ENCODE results near the gene MTUS2.
"Not testable (repeated sequence)": the region's sequence is repeated elsewhere in the genome, so short reads cannot be mapped to it uniquely, and the experiment has no call there.

The MTUS2 gene

GRCh38 chr13:29164116-29164515, 344.0 kb downstream of the MTUS2 start:
- no peak for DNase-seq (ENCODE audit: low spot score)

GRCh38 chr13:29165216-29165615, 345.1 kb downstream of the MTUS2 start:
- DNase-seq (ENCODE audit: low spot score), result no peak

GRCh38 chr13:29165840-29166239, 345.7 kb downstream of the MTUS2 start:
- DNase-seq (ENCODE audit: low spot score), result no peak

GRCh38 chr13:29170436-29171082, 350.4 kb downstream of the MTUS2 start:
- no peak for DNase-seq (ENCODE audit: low spot score)

DNA sequence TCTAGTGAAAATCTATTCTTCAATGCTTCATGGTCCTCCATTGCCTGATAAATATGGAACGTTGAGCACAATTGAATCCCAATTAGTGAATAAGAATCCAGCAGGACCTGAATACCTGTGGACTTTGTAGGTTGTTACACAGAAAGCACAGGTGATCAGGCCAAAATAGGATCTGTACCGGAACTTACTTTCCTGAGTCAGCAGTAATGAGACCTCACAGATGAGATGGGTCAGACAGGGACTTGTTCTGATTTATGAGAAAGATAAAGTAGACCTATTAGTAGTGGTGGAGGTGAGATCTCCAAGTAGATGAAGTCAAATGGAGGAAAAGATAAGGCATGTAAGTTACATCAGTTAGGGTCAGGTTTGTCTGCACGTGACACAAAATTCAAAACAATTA, 351.1 kb downstream of the MTUS2 start:
- DNase-seq (ENCODE audit: low spot score), result no peak

GRCh38 chr13:29174093-29174492, 354.0 kb downstream of the MTUS2 start:
- DNase-seq (ENCODE audit: low spot score), result no peak

DNA sequence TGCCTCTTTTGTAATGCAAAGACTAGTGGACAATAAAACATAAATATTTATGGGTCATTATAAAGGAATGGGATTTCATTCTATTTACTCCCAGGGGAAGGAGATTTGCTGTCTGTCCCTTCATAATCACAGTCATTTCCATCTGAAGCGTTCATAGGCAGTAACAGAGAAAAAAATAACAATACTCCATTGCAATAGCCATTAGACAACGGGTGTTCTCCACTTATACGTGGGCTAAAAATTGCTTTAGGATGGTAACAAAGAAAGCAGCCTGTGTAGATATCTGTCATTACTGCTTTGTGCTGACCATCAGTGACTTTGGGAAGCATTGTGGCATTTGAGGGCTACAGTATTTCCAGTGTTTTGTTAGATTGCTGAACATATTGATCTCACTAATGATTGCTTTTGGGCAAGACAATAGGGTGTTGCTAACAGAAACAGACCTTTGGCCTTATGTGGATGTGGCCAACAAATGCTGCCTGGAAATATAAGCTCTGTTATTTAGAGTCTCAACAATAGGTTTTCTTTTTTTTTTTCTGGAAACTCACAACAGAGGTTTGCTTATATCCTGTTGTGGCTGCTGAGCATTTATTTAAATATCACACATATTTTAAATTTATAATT, 355.2 kb downstream of the MTUS2 start:
- DNase-seq (ENCODE audit: low spot score), result no peak

- no peak for DNase-seq (ENCODE audit: low spot score)
Measured at GRCh38 chr13:29180055-29180454, 359.9 kb downstream of the MTUS2 start.

GRCh38 chr13:29182216-29182615, 362.1 kb downstream of the MTUS2 start:
- DNase-seq (ENCODE audit: low spot score), result no peak

- no peak for DNase-seq (ENCODE audit: low spot score)
Measured at GRCh38 chr13:29185926-29186325, 365.8 kb downstream of the MTUS2 start.

DNA sequence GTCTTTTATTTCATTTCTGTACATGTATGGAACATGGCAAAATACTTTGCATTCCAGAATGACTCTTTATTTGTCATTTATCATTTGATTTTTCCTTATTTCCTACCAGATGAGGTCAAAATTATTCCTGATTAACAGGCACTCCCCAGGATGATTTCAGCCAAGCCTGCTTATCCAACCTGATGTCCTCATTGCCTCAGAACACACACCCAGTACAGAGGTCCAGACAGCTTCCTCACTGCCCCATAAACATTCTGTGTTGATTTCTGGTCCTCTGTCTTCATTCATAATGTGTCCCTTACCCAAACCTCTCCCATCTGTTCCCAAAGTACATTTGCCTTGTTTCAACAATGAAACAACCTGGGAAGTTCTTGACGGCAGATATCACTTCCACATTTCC, 367.4 kb downstream of the MTUS2 start:
- DNase-seq (ENCODE audit: low spot score), result no peak

DNA sequence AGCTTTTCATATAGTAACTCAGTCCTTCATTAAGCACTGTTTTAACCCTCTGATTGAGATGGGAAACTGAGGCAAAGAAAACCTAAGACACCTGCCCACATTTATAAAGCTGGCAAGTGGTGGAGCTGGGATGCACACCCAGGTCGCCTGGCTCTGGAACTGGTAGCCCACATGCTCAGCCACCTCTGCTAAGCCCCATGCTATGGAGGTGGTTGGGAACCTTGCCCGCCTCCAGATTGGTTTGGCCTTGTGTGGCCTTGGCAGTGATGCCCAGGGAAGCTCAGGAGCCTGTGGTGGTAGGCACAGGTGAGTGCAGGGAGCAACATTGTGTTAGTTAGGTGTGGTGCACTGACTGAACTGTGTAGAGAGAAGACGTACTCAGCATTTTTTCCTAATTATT, 370.2 kb downstream of the MTUS2 start:
- DNase-seq (ENCODE audit: low spot score), result no peak

GRCh38 chr13:29193083-29193482, 372.9 kb downstream of the MTUS2 start:
- DNase-seq (ENCODE audit: low spot score), result no peak

DNA sequence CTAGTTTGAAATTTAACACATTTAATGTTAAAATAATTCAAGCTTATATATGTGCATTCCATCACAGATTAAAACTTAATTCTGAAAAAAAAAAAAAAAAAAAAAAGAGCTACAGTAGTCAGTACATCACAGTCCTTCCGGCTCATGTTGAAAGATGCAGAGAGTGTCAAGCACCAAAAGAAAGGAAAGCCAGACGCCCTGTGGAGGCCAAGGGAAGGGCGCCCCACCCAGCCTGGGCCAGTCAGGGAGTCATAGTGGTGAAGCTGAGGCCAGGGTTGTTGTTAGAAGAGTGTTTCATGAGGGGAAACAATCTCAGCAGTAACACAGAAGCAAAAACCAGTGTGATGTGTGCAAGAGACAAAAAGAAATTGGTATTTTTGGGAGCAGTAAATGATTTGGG, 375.3 kb downstream of the MTUS2 start:
- DNase-seq (ENCODE audit: low spot score), result no peak

GRCh38 chr13:29196409-29197074, 376.4 kb downstream of the MTUS2 start:
- DNase-seq (ENCODE audit: low spot score), result no peak

- DNase-seq (ENCODE audit: low spot score), result not testable (repeated sequence)
Measured at GRCh38 chr13:29202753-29203152, 382.6 kb downstream of the MTUS2 start.

DNA sequence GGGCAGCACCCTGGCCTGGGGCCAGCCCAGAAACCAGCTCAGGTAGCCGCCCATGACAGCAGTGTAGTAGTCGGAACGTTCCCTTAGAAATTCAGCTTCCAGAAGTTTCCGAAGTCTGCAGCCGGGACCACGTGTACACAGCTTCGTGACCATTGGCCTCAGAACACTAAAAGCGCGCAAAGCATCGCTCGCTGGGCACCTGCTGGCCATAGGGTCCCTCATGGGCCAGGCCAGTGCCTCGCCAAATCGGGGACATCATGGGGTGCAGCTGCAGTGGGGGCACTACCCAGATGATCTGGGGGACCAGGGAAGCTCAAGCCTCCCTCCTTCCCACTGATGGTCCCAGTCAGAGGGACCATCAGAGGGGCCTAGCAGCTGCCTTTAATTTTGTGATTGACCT, 384.5 kb downstream of the MTUS2 start:
- no peak for DNase-seq (ENCODE audit: low spot score)

GRCh38 chr13:29210676-29211075, 390.5 kb downstream of the MTUS2 start:
- no peak for DNase-seq (ENCODE audit: low spot score)

DNA sequence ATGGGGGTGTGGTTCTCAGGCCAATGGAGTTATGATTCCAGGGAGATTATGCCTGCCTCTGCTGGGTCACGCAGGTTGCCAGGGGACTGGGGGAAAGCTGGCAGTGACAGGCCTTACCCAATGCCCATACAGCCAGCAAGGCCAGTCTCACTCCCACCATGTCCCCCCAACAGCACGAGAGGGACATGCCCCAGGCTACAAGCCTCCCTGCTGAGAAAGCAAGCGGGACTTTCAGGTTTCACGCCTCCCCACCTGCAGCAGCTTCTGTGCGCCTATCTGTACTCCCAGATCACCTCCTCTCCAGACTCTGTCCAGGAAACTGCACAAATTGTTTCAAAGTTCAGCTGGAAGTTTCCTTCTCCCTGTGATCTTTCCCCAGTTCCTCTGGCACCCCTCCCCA, 391.0 kb downstream of the MTUS2 start:
- DNase-seq (ENCODE audit: low spot score), result not testable (repeated sequence)

DNA sequence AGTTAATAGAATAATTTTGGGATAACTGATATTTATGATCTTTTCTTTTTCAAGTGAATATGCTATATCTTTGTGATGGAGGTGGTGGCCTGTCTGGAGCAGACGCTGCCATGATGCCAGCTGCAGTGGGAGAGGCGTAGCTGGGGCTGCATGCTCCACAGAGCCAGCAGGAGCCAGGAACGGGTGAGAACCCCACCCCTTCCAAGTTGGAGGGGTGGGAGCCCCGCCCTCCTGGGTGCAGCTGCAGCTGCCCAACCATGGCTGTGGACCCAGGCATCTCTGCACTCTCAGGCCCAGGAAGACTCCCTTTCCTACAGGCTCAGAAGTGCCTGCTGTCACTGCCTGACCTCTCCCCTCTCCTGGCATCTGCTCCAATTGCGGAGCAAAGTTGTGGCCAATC, 402.3 kb downstream of the MTUS2 start:
- DNase-seq (ENCODE audit: low spot score), result no peak

DNA sequence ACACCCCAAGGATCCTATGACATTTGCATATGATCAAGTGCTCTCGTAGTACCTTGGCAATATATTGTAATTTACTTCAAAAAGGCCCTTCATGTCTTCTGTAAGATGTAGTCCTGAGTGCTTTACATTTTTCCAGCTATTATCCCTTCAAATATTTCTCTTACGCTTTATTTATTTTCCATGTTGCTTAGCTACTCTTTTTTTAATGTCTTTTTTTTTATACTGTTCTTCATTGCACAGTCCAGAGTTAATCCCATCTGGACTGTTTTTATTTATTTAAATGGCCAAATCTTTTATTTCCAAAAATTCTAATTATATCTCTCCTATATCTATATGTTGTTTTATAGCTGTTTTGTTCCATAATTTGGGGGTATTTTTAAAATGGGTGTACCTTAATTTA, 404.1 kb downstream of the MTUS2 start:
- no peak for DNase-seq (ENCODE audit: low spot score)

DNA sequence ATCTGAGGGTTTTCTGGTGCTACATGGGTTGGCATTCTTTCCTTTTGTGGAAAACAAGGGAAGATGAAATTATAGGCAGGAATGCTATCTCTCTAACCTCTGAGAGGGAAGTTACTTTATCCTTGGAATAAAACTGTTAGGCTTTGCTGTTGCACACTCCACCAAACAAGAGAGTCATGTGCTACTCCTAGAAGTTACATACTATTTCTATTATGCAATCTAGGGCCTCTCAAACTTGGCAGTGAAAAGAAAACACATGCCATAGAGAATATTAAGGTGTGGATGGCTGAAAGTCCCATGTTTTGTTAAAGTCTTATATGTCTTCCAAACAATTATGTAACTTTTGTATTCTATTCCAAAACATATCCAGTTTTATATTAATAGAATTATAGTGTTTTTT, 407.4 kb downstream of the MTUS2 start:
- no peak for DNase-seq (ENCODE audit: low spot score)

DNA sequence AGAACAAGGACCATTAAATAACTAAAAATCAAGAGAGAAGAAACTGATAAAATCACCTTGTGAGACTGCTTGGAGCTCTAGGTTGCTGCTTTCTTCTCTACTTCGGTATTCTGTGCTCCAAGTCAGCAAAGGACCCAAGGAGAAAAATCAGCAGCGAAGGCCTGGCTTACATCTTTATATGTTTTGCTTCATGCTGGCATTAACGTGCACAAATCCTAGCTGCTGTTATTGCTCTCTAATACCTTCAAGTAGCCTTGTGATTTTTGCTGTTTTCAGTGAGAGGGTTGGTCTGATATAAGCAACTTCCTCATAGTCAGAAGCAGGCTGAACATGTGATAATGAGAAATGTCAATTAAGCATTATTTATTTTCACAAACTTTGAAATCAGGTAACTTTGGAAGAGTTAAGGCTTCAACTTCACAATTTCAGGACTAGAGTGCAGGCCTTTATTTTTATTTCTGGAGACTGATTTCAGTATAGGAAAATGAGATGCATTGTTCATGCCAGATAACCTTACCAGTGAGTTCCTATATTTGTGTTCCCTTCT, 410.2 kb downstream of the MTUS2 start:
- no peak for DNase-seq (ENCODE audit: low spot score)
